Activated CD8-positive, alpha-beta memory T cell treated with anti-CD3 and anti-CD28 coated beads, Interleukin-2, amount 50 U/mL, for 1 hour (primary cell): ENCODE results near the gene LINGO4.

Source experiments
- DNase-seq: peaks from one replicate; pipeline ENCODE4 v3.0.0-alpha.2; 2020; ENCODE audit errors: extremely low read depth

The LINGO4 gene, protein sequence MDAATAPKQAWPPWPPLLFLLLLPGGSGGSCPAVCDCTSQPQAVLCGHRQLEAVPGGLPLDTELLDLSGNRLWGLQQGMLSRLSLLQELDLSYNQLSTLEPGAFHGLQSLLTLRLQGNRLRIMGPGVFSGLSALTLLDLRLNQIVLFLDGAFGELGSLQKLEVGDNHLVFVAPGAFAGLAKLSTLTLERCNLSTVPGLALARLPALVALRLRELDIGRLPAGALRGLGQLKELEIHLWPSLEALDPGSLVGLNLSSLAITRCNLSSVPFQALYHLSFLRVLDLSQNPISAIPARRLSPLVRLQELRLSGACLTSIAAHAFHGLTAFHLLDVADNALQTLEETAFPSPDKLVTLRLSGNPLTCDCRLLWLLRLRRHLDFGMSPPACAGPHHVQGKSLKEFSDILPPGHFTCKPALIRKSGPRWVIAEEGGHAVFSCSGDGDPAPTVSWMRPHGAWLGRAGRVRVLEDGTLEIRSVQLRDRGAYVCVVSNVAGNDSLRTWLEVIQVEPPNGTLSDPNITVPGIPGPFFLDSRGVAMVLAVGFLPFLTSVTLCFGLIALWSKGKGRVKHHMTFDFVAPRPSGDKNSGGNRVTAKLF

DNA sequence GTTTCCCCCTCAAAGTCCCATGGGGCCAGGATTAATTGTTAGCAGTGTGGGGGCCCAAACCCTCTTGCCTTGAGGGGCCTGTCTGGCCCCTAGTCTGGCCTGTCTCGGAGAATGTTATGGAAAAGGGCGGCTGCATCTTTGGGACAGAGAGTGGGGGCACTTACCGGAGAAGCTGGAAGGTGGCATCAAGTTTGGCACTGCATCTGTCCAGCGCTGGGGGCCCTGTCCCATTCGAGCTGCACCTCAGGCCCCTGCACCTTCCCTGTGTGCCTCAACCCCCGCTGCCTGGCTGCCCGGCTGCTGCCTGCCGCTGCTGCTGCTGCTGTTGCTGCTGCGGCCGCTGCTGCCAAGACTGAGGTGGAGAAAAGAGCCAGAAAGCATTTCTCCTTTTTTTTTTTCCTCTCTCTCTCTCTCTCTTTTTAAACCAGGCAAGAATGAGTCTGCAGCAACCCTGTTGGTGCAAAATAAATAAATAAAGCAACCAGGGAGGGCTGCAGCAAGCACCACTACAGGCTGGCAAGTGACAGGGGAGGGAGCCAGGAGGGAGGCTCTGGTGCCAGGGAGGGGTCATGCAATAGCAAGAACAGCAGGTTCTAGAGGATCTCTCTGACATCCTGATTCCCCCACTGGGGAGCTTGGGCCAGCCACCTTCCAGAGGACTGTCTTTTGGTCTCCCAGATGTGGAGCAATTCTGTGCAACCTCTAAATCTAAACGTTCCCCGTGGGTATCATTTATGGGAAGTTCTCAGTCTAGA, at the start of gene LINGO4:
TSS of gene LINGO4 (minus strand) at position 354 of the 755 bp plus-strand sequence. CDS start 2,715 bp downstream, outside the sequence.
- DNase-seq: no peak

DNA sequence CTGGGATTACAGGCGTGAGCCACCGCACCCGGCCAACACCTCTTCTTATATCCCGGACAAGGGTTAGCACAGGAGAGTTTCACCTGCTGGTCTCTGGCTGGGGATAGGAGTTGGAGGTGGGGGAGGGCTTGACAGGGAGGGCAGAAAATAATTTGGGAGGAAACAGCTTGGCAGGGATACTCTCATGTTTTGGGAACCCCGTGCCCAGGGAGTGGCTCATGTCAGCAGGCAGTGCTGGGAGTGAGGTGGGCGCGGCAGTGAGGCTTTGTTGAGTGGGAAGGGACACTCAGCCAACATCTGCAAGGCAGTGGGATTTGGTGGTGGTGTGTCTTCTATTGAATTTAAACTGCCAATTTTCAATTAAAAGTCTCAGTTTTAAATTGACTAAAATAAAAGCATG, 49.4 kb upstream of the LINGO4 start:
- no peak for DNase-seq

DNA sequence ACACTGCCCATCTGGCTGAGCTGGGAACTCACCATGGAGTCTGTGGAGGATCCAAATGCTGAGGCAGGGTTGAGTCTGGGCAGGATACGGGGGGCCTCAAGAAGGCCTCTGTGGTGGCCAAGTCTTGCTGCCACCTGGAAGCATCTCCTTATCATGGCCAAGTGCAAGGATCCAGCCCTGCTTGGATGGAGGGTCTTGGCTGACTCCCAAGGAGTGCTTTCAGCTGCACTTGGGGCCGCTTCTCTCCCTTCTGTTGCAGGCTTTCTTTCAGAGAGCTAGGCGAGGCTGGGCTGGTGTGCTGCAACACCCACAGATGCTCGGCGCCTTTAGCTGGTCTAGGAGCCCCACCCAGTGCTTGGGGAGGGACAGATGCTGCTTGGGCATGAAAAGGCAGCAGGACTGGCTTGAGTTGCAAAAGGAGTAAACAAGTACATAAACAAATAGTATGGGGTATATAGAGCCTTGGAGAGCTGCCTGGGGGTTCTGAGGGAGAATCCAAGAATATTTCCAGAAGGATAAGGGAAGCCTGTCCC, 48.3 kb upstream of the LINGO4 start, which contains the start of gene THEM5:
TSS of gene THEM5 (minus strand) at position 302 of the 533 bp plus-strand sequence. CDS start at position 155, 147 bp downstream.
- DNase-seq: no peak

DNA sequence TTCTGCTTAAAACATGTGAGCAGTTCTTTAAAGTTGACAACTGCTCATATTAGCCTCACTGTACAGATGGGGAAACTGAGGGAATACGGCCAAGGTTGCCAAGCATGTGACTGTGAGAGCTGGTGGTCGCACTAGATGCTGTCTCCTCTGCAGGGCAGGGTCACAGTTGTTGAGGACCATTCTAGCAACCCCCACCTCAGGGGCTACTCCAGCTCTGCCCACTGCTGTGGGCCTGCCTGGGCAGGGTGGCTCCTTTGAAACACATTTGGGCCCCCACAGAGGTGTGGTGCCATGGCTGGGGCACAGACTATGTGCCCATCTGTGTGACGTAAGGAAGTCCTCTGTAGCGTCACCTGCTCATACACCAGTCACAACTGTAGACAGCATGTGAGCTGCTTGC, 47.5 kb upstream of the LINGO4 start:
- DNase-seq: no peak

DNA sequence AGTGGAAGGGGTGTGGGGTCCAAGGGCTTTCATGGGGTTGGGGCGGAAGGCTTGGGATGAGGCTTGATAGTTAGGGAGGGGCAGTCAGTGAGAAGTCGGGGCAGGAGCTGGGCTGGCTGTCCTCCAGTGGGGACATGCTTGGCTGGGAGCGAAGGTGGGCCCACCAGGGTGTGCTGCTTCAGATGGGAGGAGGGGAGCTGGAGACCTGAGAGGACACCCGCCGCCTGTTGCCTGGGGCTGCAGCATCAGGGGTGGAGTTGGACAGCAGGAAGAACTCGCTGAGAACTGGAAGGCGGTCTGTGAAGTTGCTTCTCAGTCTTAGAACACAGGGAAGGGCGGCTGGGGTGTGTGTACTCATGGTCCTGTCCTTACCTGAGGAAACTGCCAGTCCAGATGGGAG, 46.7 kb upstream of the LINGO4 start:
- DNase-seq: no peak

DNA sequence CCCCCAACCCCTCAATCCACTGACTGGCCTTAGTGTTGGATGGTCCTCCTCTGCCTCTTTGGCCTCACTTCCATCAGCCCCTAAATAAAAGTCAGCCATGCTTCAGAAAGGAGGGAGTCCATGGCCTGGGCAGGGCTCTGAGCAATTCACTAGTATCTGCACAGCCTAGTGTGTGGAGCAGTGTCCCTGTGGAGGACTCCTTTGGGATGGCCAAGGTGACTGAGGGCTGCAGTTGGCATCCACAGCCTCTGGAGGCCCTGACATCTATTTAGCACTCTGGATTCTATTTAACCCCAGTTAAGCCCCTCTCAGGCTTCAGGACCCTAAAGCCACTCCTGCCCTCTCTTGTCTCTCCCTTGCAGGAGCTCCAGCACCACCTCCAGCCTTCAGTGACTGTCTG, 44.7 kb upstream of the LINGO4 start:
- no peak for DNase-seq

DNA sequence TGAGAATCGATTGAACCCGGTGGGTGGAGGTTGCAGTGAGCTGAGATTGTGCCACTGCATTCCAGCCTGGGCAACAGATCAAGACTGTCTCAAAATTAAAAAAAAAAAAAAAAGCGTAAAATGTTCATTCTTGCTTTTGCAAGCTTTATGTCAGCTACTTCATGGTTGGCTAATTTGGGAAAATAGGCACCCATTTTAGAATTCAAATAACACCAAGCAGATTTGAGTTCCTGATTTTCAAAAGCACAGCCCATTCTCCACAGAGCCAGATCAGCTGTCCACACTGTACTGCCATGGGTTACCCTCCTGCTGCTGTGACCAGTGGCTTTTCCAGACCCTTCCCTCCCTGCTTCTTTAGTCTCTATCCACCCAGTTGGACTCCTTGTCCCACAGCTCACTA, 43.9 kb upstream of the LINGO4 start:
- DNase-seq: no peak

DNA sequence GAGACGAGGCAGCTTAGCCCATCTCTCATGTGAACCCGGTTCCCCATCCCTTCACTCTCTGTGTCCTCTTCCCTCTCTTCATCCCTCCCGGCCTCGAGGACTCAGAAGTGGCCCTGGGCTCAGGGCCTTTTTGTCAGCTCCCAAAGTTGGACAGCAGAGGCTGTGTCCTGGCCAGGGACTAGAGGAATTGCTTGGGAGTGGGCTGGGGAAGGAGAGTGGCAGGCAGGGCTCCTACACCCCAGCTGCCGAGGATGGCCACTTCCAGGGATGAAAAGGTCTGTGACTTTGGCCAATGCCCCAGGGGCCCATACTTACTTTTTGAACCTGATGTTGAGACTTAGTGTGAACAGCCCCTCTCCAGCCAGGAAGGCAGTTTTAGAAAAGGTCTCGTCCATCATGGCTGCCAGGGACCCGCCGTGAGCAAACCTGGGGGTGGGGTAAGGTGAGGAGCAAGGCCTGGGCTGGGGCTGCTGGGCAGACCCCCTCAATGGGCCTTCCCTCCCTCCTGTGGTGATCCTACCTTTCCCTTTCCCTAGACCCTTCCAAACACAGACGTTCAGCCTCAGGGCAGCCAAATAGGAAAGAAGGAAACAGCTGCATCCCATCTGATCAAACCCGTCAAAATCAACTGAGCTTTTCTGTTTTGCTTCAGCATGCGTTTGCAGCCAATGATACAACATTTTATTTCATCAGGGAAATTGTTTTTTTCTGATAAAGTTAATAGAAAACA, 42.8 kb upstream of the LINGO4 start:
- DNase-seq: no peak

DNA sequence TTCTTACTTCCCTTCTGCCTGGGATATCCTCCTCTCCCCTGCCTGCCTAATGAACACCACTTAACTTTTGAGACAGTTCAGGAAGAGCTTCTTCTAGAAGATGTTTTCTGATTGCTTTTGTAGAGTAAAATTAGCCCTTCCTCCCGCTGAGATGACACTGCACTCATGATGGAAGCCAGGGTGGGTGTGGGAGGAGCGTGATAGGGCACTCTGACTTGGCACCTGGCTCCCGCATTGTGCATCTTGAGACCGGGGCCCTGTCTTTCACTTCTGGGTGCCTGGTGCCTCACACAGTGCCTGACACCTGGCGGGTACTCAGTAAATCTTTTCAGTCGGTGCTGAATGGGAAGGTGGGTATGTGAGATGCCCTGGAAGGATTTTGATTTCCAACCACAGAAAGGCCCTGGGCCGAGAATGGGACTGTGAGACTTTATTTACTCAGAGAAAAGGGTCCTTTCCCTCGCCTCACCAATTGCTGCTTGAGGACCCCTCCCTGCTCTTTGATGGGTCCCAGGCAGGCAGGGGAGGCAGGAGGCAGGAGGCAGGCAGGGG, 41.5 kb upstream of the LINGO4 start:
- DNase-seq: no peak

DNA sequence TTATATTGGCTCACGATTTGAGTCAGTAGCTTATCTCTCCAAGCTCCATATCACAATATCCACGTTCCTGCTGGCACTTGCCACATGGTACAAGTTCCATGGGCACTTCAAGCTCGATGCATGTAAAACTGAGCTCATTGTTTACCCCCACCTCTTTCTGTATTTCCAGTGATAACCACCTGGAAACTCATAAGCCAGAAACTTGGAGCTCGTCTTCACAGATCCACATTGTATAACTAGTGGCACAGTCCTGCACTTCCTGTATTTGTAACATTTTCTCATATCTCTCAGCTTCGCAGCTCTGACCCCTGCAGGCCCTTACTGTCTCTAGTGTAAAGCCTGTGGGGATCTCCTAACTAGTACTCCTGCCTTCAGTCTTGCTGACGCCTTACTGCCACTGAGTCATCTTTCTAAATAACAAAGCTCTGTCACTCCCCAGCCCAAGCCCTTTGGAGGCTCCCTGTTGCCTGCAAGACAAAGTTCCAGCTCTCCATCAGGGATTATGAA, 40.9 kb upstream of the LINGO4 start:
- no peak for DNase-seq

DNA sequence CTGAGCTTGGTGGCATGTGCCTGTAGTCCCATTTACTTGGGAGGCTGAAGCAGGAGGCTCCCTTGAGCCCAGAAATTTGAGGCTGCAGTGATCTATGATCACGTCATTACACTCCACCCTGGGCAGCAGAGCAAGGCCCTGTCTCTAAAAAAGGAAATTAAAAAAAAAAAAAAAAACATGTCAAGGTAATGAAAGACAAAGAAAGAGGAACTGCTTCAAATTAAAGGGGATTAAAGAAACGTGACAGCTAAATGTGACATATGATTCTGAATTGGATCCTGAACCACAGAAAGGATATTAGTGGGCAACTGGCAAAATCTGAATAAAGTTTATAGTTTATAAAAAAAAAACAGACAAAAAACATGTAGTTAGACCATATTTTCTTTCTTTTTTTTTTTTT, 38.2 kb upstream of the LINGO4 start:
- DNase-seq: no peak

DNA sequence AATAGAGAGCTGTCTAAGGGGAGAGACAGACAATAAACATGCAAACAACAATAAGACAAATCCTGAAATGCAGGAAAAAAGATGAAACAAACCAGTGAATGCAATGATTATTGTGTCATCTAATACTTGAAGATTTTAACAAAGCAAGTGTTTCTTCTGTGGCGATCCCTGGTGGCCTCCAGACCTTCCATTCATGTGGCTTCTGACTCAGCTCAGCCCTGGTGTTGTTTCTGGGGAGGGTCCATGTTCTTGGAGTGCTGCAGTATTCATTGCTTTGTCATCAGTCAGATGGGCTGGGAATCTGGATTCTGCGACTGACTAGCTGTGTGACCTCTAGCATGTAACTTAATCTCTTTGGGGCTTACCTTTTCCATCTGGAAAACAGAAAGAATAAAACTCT, 35.9 kb upstream of the LINGO4 start:
- DNase-seq: no peak

DNA sequence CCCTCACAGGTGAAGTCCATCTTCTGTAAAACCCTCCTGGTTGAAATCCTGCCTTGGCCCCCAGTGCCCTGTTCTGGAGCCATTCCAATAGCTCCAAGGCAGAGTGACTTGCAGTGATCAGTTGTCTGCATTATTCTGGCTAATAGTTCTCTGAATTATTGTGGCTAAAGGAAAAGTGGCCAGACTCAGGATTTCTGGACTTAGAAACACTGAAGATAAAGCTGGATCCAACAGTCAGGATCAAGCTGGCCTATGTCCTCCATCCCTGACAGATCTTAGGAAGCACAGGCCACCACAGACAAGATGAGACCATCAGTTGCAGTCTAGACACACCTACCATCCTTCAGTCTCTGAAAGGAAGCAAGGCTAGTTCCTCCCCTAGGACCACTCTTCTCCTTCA, 35.2 kb upstream of the LINGO4 start:
- no peak for DNase-seq

DNA sequence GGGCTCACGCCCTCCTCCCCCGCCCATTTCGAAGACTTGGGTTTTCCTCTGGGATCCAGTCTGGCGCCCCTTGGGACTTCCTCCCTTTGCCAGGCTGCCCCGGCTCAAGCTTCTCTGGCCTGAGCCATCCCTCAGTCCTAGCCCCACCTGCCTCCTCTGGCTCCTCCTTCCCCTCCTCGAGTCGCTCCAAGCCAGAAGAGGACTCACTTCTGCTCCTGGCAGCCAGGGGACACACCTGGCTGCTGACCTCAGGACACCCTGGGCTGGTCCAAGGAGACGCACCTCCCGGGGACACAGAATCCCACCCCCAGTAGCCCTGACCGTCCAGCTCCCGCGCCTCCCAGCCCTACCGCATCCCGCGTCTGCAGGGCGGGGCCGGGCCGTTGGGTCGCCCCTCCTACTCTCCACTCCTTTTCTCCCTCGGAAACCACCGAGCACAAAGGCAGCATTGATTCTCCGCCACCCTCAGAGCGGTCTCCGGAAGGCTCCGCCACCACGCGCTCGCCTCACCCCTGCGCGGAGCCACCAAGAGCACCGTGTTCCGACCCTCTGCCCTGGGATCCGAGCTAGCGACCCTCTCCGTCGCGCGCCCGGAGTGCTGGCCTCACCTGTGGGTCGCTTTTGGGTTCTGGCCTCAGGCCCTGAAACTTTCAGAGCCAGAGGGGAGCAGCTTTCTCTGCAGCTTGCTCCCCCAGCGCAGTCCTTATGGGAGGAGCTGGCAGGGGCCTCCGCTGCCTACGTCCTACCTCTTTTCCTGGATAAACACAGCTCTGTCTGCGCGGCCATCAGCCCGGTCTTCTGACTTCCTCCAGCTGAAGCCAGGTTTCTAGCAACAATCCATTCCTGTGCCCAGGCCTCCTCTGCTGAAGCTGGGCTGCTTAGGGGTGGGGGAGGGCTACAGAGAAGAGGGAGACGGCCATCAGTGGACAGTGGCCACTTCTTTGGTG, 34.5 kb upstream of the LINGO4 start, which contains the start of gene C2CD4D:
TSS of gene C2CD4D (minus strand) at position 364 of the 947 bp plus-strand sequence. CDS start 831 bp downstream, outside the sequence.
- no peak for DNase-seq

DNA sequence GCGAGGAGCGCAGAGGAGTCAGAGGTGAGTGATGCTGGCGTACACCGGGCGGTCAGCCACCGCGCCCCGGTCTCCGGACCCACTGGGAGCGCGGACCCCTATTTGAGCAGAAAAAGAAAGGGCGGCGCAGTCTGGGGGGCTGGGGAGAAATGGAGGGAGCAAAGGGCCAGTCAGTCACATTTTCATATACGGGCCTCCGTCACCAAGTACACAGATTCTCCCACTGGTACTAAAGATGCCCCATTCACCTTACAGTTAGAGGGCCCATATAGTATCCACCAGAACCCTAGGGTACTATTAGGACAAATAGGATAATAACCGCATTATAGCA, 33.8 kb upstream of the LINGO4 start:
- DNase-seq: no peak

DNA sequence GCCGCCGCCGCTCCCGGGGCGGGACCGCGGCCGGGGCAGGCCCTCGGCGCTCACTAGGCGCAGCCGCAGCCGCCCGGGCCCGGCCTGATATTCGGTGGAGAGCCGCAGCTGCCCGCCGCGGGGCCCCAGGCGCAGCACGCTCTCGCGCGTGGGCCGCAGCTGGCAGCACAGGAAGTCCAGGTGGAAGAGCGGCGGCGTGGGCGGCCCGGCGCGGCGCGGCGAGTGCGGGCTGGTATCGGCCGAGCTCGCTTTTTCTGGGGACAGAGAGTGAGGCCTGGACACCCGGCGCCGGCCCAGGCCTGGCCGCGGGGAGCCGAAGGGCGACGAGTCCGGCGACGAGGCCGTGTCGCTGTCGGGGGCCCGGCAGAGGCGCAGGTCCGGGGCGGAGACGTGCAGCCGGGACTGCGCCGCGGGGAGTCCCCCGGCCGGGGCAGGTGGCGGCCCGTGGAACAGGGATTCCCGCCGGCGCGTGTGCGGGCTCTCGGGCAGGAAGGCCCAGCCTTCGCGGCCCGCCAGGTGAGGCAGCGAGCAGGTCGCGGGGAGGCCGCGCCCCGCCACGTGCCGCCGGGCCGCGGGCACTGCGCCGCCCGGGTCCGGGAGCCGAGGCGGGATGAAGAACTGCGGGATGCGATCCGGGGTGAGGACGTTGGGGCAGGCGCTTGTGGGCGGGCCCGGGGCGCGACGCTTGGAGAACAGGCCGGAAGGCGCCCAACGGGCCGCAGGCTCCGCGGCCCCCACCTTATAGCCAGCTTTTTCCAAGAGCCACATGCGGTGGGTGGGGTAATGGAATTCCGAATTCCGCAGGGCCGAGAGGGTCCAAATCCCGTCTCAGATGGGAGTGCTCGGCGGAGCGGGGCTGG, 33.2 kb upstream of the LINGO4 start:
- no peak for DNase-seq

DNA sequence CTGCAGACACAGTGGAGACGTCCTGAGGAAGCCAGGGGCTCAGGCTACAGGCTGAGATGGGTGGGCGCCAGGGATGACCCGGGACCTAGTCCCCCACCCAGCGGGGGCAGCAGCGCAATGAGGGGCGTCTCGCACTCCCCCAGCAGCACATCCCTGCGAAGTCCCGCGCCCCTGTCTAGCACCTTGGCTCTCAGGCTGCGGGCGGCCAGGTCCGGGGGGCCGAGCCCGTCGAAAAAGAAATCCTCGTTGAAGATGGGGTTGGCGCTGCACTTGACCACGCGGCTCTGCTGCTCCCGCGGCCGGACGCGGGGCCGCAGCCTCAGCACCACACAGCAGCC, 32.6 kb upstream of the LINGO4 start:
- no peak for DNase-seq

DNA sequence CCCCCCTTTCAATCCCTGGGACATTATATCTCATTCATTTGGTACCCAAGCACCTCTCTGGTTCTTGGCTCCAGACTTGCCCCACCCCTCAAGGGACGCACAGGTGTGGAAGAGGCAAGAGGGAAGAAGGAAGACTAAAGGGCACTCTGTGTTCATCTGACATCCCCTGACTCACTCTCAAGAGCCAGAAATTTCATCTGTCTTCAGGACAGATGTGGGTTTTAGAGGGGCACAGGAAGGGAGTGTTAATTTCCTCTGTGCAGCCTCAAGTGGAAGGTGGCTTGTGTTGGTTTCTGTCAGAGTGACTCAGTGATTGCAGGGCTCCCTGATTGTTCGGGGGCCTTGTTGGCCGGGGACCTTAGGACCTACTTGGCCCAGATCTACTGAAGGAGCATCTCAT, 32.0 kb upstream of the LINGO4 start:
- DNase-seq: no peak

DNA sequence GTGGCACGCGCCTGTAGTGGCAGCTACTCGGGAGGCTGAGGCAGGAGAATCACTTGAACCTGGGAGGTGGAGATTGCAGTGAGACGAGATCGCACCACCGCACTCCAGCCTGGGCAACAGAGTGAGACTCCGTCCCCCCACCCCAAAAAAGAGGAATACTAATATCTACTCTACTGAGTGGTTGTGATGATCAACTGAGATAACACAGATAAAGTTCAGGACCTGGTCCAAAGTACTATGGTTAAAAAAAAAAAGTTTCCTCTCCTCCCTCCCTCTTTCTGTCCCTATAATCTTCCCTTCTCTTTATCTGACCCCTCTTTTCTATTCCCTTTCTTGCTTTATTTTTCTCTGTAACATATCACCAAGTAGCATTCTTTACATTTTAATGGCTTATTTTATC, 30.4 kb upstream of the LINGO4 start:
- DNase-seq: no peak
